GM19351 (cell line): ENCODE results near the gene NDST3.
A peak's percentile ranks its signal among the peaks of the same experiment; 100 is the strongest.

ENCODE experiments used
- ATAC-seq: cut with Tn5 transposase; IDR thresholded peaks from one replicate; pipeline ENCODE4 v1.9.1; 2021; ENCODE audit warnings: mild to moderate bottlenecking, moderate library complexity; ENCODE audit not compliant: unreplicated experiment

The NDST3 gene

GRCh38 chr4:118173126-118173525, 138.8 kb downstream of the NDST3 start:
- ATAC-seq: no peak

DNA sequence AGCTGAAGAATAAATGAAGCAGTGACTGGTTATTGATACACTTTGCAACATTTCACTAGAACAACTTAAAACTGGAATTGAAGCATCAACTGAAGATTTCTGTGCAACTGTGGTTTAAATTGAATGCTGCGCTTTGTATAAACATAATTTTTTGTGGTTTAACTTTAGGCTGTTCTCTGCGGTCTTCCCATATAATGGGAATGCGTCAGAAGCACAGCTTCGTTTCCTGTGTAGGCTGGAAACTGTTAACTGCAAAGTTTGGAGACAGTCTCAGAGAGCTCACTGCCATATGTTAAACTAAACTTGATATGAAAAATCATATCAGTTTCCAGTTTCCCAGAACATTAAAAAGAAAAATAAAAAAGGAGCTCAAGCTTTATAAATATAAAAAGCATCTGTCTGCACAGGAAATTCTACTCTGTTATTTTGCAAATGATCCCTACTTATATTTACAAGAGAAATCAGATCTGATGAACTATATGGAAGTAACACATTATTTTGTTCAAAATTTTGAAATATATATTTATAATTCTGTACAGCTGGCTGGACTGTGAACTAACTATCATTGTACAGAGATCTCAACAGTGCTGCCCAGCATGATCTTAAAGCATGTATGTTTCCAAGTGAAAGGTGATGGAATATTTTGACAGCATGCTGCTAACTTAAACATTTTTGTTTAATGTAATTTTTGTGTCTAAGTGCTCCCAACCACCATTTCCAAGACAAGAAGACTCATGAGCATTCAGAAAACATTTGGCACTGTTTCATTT, 139.9 kb downstream of the NDST3 start:
- ATAC-seq: no peak

DNA sequence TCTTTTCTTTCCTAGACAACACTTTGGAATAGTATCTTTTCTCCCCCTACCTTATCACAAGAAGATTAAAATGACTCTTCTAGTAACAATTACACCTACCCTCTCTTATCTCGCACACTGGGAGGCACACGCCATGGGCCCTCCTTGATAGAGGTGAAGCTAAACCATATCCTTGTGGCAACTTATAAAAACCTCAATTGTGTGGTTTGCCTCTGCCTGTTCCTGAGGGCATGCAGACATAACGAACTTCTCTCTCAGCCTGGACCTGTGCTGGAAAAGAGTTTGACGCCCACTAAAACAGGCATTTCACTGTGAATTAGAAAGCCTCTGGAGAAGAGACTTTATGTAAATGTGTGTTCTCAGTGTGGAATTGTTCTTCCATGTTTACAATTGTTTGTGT, 141.2 kb downstream of the NDST3 start:
- no peak for ATAC-seq

DNA sequence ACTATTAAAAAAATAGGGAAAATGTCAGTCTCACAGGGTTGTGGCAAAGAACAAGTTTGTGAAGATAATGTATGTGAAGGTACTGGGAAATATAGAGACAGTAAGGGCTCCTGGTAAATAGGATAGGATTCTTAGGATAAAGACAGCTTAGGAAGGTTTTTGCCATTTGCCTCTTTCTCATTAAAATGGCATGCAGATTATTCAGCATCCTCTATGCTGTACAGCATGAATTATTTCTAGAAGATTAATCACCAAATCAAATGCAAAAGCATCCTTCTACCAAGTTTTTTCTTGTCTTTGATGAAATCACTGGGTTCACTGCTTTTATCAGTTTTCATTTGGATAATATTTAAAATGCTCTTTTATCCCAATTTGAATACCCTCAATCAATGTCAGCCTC, 142.8 kb downstream of the NDST3 start:
- no peak for ATAC-seq

- no peak for ATAC-seq
Measured at GRCh38 chr4:118180776-118181175, 146.5 kb downstream of the NDST3 start.

- no peak for ATAC-seq
Measured at GRCh38 chr4:118190903-118191302, 156.6 kb downstream of the NDST3 start.

- no peak for ATAC-seq
Measured at GRCh38 chr4:118193421-118193820, 159.1 kb downstream of the NDST3 start.

GRCh38 chr4:118206627-118207026, 172.3 kb downstream of the NDST3 start:
- ATAC-seq: no peak

DNA sequence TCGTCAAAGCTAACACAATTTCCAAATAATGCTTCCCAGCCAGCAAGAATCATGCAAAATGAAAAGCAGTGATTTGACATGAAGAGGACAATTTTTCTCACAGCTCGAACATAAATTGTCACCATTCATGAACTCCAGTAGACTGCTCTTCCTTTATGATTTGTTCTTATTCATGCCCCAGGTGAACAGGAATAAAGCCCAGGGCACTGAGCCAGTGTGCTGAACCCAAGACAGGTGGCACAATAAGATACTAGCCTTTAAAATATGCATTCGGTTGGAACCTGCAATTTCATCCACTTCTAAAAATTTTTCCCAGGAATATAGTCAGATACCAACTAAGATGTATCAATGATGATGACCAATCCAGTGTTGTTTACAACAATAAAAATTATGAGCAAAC, 178.8 kb downstream of the NDST3 start:
- ATAC-seq: no peak

GRCh38 chr4:118215826-118216225, 181.5 kb downstream of the NDST3 start:
- no peak for ATAC-seq

DNA sequence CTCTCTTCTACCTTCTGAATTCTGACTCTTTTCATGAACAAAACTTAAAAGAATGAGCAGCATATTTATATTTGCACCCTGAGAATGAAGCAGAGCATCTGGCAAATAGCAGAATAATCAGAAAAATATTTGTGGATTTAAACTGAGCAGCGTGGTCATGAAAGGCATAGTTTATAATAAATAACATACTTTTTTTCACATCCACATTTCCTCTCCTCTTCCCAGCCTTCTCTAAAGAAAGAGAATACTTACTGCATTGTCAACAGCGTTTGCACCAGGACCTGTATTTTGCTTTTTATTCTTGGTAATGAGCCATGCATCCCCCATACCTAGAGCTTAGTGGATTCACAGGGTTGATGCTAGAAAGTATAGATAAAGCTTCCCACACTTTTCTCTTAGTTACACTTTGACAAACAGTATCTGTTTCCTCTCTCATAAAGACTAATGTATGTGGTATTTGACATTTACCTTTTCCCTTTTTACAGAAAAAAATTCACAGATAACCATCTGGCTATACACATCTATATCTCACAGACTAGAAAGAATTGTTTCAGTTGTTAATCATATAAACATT, 187.0 kb downstream of the NDST3 start:
- no peak for ATAC-seq

DNA sequence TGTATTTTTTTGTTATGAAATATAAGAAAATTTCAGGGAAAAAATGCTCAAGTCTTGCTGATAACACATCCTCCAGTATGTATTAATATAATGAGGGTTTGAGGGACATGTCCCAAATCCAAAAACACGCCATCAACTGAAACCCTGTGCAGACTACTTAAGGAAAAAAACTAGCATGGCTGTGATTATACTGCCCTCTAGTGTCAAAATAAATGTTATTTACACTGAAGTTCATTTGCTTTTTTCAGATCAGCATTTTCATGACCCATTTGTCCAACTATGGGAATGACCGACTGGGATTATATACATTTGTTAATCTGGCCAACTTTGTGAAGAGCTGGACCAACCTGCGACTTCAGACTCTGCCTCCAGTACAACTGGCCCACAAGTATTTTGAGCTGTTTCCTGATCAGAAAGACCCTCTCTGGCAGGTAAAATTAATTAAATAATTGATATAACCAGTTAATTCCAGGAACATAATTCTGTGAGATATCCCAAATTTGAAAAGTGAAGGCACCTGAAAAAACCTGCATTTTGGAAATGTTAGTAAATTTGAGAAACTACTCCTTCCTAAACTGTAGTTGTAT, 190.1 kb downstream of the NDST3 start:
- peak; percentile 76 for ATAC-seq

DNA sequence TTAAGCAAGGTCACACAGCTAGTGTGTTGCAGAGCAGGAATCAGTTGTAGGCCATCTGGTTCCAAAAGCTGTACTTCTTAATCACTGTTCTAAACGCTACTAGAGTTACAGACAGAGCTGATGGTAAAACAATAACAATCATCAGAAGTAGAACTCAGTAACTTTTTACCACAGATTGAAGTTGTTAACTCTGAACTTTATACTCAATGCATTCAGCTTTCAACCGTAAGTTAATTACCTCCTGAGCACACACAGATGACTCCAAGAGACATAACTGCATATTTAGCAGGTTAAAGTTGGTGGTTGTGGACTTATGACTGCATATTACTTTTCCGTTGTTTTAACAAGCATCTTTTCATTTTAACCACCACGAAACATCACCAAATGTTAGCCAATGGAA, 191.2 kb downstream of the NDST3 start:
- ATAC-seq: no peak

GRCh38 chr4:118226311-118227010, 192.2 kb downstream of the NDST3 start:
- ATAC-seq: no peak

GRCh38 chr4:118235566-118236120, 201.4 kb downstream of the NDST3 start:
- ATAC-seq: no peak

GRCh38 chr4:118237531-118237930, 203.2 kb downstream of the NDST3 start:
- ATAC-seq: no peak

DNA sequence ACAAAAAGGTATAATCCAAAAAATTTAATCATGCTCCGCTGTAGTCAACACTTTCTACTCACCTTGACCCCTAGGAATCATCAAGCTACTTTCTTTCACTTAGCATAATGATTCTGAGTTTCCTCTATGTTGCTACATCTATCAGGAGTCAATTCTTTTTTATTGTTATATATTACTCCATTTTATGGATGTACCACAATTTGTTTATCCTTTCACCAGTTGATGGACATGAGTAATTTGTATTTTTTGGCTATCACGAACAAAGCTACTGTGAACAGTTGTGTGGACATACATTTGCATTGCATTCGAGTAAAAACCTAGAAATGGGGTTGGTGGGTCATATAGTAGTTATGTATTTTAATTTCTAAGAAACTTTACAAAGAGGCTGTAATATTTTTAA, 215.6 kb downstream of the NDST3 start:
- ATAC-seq: no peak

GRCh38 chr4:118254368-118254767, 220.1 kb downstream of the NDST3 start:
- no peak for ATAC-seq

DNA sequence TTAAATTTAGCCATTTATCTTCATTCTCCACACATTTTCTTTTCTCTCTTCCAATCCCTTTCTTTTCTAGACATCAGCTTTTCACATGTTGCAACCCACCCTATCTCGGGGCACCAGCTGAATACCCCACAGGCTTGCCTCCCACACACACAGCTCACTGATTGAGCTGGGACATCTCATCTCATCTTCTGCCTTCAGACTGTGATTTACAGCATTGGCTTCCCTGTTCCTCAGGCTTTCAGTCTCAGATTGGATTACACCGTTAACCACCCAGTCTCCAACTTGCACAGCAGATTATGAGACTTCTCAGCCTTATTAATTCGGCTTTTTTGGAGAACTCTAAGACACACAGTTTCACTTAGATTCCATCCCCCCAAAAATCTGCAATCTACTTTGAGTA, 224.8 kb downstream of the NDST3 start:
- ATAC-seq: no peak

DNA sequence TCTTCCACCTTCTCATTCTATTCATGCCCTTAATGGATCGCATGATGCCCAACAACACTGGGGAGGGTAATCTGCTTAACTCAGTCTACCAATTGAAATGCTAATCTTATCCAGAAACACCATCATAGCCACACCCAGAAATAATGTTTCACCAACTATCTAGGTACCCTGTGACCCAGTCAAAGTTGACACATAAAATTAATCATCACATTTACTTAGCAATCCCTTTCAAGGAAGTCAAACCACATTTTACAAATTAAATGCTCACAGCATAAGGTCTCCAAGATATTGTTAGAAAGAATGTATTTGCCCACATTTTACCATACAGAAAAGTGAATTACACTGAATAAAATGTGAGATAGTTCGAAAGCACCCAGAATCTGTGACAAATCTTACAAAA, 226.0 kb downstream of the NDST3 start:
- no peak for ATAC-seq

GRCh38 chr4:118264096-118264495, 229.8 kb downstream of the NDST3 start:
- no peak for ATAC-seq
